HEK293 (cell line): ENCODE results near the gene NAALAD2.
"Not testable (repeated sequence)": the region's sequence is repeated elsewhere in the genome, so short reads cannot be mapped to it uniquely, and the experiment has no call there.

ENCODE experiments used
- CTCF ChIA-PET: fragments of 350-600 bp; formaldehyde crosslinking; extraction: SDS; loops from one replicate; lab custom pipeline; 2021; ENCODE audit warnings: antibody characterized with exemption; lab: Yijun Ruan, JAX
- POLR2A ChIA-PET: fragments of 300-600 bp; formaldehyde crosslinking; extraction: SDS; loops from one replicate; lab custom pipeline; 2020; ENCODE audit warnings: antibody characterized with exemption, inconsistent platforms; lab: Yijun Ruan, JAX
- H3K27ac ChIP-seq: fragments of 200-500 bp; sonication (Bioruptor generic); 2 replicates; pipeline ENCODE4 v1.5.1; 2014; ENCODE audit warnings: low read depth, low read length, control low read depth, inconsistent platforms; ENCODE audit errors: extremely low read depth
- H3K36me3 ChIP-seq, 2 experiments: fragments of 200-500 bp in 1 of 2; sonication (Bioruptor generic) in 1 of 2; 1 replicate in 1 of 2; 2 replicates in 1 of 2; pipeline ENCODE4 v1.5.1; 2014 to 2017; ENCODE audit warnings: inconsistent platforms in 2 of 2, low read length in 2 of 2; ENCODE audit not compliant: control insufficient read depth in 2 of 2, insufficient read depth in 1 of 2
- H3K4me1 ChIP-seq: fragments of 200-500 bp; sonication (Bioruptor generic); 2 replicates; pipeline ENCODE4 v1.5.1; 2014; ENCODE audit warnings: mild to moderate bottlenecking, low read length, inconsistent platforms; ENCODE audit not compliant: control insufficient read depth, insufficient read depth
- H3K4me3 ChIP-seq: 2 replicates; pipeline ENCODE4 v1.5.1; 2011; ENCODE audit warnings: low read depth, mild to moderate bottlenecking, control low read depth, low read length, moderate library complexity
- H3K9me3 ChIP-seq: fragments of 200-500 bp; sonication (Bioruptor generic); 2 replicates; pipeline ENCODE4 v1.5.1; 2014; ENCODE audit warnings: low read depth, low read length, inconsistent platforms; ENCODE audit not compliant: control insufficient read depth, insufficient read depth
- GLIS2 ChIP-seq: fragments of 450-650 bp; formaldehyde crosslinking; IDR thresholded peaks from 2 replicates; pipeline ENCODE4 v1.5.1; 2016; ENCODE audit warnings: missing biosample characterization, missing genetic modification characterization
- IKZF3 ChIP-seq: fragments of 450-650 bp; IDR thresholded peaks from 2 replicates; pipeline ENCODE4 v1.5.0; 2018; ENCODE audit warnings: missing biosample characterization, mild to moderate bottlenecking, missing genetic modification characterization, moderate library complexity
- PRDM4 ChIP-seq: fragments of 450-650 bp; formaldehyde crosslinking; IDR thresholded peaks from 2 replicates; pipeline ENCODE4 v1.5.1; 2017; ENCODE audit warnings: missing biosample characterization, missing genetic modification characterization
- ZBTB26 ChIP-seq: fragments of 450-650 bp; formaldehyde crosslinking; optimal IDR thresholded peaks from 2 replicates; pipeline ENCODE3; 2016; ENCODE audit warnings: missing biosample characterization, mild to moderate bottlenecking, missing genetic modification characterization
- ZFP37 ChIP-seq: fragments of 450-650 bp; formaldehyde crosslinking; IDR thresholded peaks from 2 replicates; pipeline ENCODE4 v1.5.1; 2016; ENCODE audit warnings: missing biosample characterization, missing genetic modification characterization
- ZNF10 ChIP-seq: fragments of 450-650 bp; formaldehyde crosslinking; IDR thresholded peaks from 2 replicates; pipeline ENCODE4 v1.5.1; 2017; ENCODE audit warnings: missing biosample characterization, missing genetic modification characterization
- ZNF133 ChIP-seq: fragments of 450-650 bp; formaldehyde crosslinking; IDR thresholded peaks from 2 replicates; pipeline ENCODE4 v1.5.1; 2016; ENCODE audit warnings: missing biosample characterization, missing genetic modification characterization
- ZNF138 ChIP-seq: fragments of 450-650 bp; formaldehyde crosslinking; IDR thresholded peaks from 2 replicates; pipeline ENCODE4 v1.5.1; 2016; ENCODE audit warnings: missing biosample characterization, missing genetic modification characterization, borderline replicate concordance
- ZNF223 ChIP-seq: fragments of 450-650 bp; formaldehyde crosslinking; IDR thresholded peaks from 2 replicates; pipeline ENCODE4 v1.5.1; 2016; ENCODE audit warnings: missing biosample characterization, missing genetic modification characterization
- ZNF23 ChIP-seq: fragments of 450-650 bp; formaldehyde crosslinking; IDR thresholded peaks from 2 replicates; pipeline ENCODE4 v1.5.1; 2016; ENCODE audit warnings: missing biosample characterization, missing genetic modification characterization, borderline replicate concordance
- ZNF248 ChIP-seq: fragments of 450-650 bp; formaldehyde crosslinking; IDR thresholded peaks from 2 replicates; pipeline ENCODE4 v1.5.1; 2017; ENCODE audit warnings: missing biosample characterization, missing genetic modification characterization
- ZNF274 ChIP-seq, 2 experiments: fragments of 200-500 bp in 1 of 2; fragments of 450-650 bp in 1 of 2; sonication (Bioruptor generic) in 1 of 2; formaldehyde crosslinking in 1 of 2; IDR thresholded peaks; 2 replicates each; pipeline versions ENCODE4 v1.5.1 to v1.6.1; 2014 to 2016; ENCODE audit warnings: borderline replicate concordance in 1 of 2, inconsistent platforms in 1 of 2, low read length in 1 of 2, missing biosample characterization in 1 of 2, missing genetic modification characterization in 1 of 2
- ZNF302 ChIP-seq: fragments of 450-650 bp; formaldehyde crosslinking; IDR thresholded peaks from 2 replicates; pipeline ENCODE4 v1.5.1; 2016; ENCODE audit warnings: missing biosample characterization, missing genetic modification characterization, low read depth
- ZNF350 ChIP-seq: fragments of 450-650 bp; formaldehyde crosslinking; IDR thresholded peaks from 2 replicates; pipeline ENCODE4 v1.5.0; 2017; ENCODE audit warnings: missing biosample characterization, mild to moderate bottlenecking, missing genetic modification characterization
- ZNF449 ChIP-seq: fragments of 450-650 bp; formaldehyde crosslinking; IDR thresholded peaks from 2 replicates; pipeline ENCODE4 v1.5.1; 2017; ENCODE audit warnings: missing biosample characterization, mild to moderate bottlenecking, missing genetic modification characterization, moderate library complexity
- ZNF501 ChIP-seq: fragments of 450-650 bp; formaldehyde crosslinking; IDR thresholded peaks from 2 replicates; pipeline ENCODE4 v1.5.1; 2016; ENCODE audit warnings: missing biosample characterization, missing genetic modification characterization
- ZNF513 ChIP-seq: fragments of 450-650 bp; IDR thresholded peaks from 2 replicates; pipeline ENCODE4 v1.5.1; 2018; ENCODE audit warnings: missing biosample characterization, missing genetic modification characterization
- ZNF626 ChIP-seq: fragments of 450-650 bp; sonication (Bioruptor Pico); formaldehyde crosslinking; IDR thresholded peaks from 2 replicates; pipeline ENCODE4 v1.5.1; 2018; ENCODE audit warnings: missing biosample characterization, missing genetic modification characterization, inconsistent platforms
- ZNF654 ChIP-seq: fragments of 450-650 bp; formaldehyde crosslinking; IDR thresholded peaks from 2 replicates; pipeline ENCODE4 v1.5.1; 2016; ENCODE audit warnings: low read depth, missing biosample characterization, missing genetic modification characterization
- ZNF664 ChIP-seq: fragments of 450-650 bp; formaldehyde crosslinking; IDR thresholded peaks from 2 replicates; pipeline ENCODE4 v1.5.1; 2016; ENCODE audit warnings: missing biosample characterization, missing genetic modification characterization
- ZNF670 ChIP-seq: fragments of 450-650 bp; formaldehyde crosslinking; IDR thresholded peaks from 2 replicates; pipeline ENCODE4 v1.5.1; 2016; ENCODE audit warnings: missing biosample characterization, missing genetic modification characterization, low read depth
- ZNF777 ChIP-seq: fragments of 450-650 bp; formaldehyde crosslinking; IDR thresholded peaks from 2 replicates; pipeline ENCODE4 v1.5.1; 2017; ENCODE audit warnings: missing biosample characterization, missing genetic modification characterization, borderline replicate concordance

The NAALAD2 gene

GRCh38 chr11:90098261-90098660 lies 36.2 kb upstream of the NAALAD2 start:
- POLR2A ChIA-PET, CTCF ChIA-PET, H3K36me3 ChIP-seq, H3K9me3 ChIP-seq, H3K4me3 ChIP-seq, H3K27ac ChIP-seq, H3K4me1 ChIP-seq: not testable (repeated sequence)

GRCh38 chr11:90100431-90100830 lies 34.0 kb upstream of the NAALAD2 start:
- Histone ChIP-seq H3K4me1 (no peaks in the 10 kb centered on the region), H3K27ac (no peak overlapping the region), H3K36me3 (no peaks in the 10 kb centered on the region), H3K9me3 (no peaks in the 10 kb centered on the region), H3K4me3 (no peak overlapping the region)
- CTCF ChIA-PET, result no interaction called here
- POLR2A ChIA-PET, result no interaction called here
- TF ChIP-seq ZNF501 (tag by site-specific recombination) (no peak), ZNF223 (tag by site-specific recombination) (no peak), ZNF138 (tag by site-specific recombination) (no peak), ZNF302 (tag by site-specific recombination) (no peak), PRDM4 (tag by site-specific recombination) (no peak), ZNF513 (no peak), ZNF274 (IDR thresholded peaks at IDR 0.05; ENCODE audit: low read length) (no peak), ZNF274 (tag by site-specific recombination; IDR thresholded peaks at IDR 0.05; ENCODE audit: borderline replicate concordance) (no peak), ZNF350 (tag by site-specific recombination) (no peak)

- H3K36me3 ChIP-seq, result no peaks in the 10 kb centered on the region
- no peak overlapping the region for H3K27ac ChIP-seq
- no peak overlapping the region for H3K4me3 ChIP-seq
- no peaks in the 10 kb centered on the region for H3K4me1 ChIP-seq
- H3K9me3 ChIP-seq, result no peaks in the 10 kb centered on the region
- TF ChIP-seq IKZF3 (tag by site-specific recombination) (no peak), ZNF23 (tag by site-specific recombination) (no peak), ZNF664 (tag by site-specific recombination) (no peak), ZNF654 (tag by site-specific recombination) (peak; percentile 43), ZNF670 (tag by site-specific recombination) (no peak), ZNF274 (IDR thresholded peaks at IDR 0.05; ENCODE audit: low read length) (no peak), ZNF274 (tag by site-specific recombination; IDR thresholded peaks at IDR 0.05; ENCODE audit: borderline replicate concordance) (no peak)
- ChIA-PET POLR2A (no interaction called here), CTCF (interaction anchor here (0.6 to 1.0 kb wide), 3 partner anchors 9 to 346 kb away, joined by 3 to 6 read pairs (median 3); partner anchors contain the start of gene NAALAD2)
Observed at GRCh38 chr11:90113541-90113940, 20.9 kb upstream of the NAALAD2 start.

- POLR2A ChIA-PET, result no interaction called here
- CTCF ChIA-PET, result no interaction called here
- no peak for TF ChIP-seq ZNF10 (tag by site-specific recombination)
- TF ChIP-seq ZNF449, result no peak
- no peak for TF ChIP-seq ZNF626 (tag by site-specific recombination)
- TF ChIP-seq GLIS2 (tag by site-specific recombination), result no peak
- TF ChIP-seq ZNF777 (tag by site-specific recombination), result no peak
- no peak for TF ChIP-seq ZNF133 (tag by site-specific recombination)
- TF ChIP-seq ZNF248 (tag by site-specific recombination), result no peak
- TF ChIP-seq ZFP37 (tag by site-specific recombination), result no peak
- TF ChIP-seq ZBTB26 (tag by site-specific recombination), result no peak
Observed at GRCh38 chr11:90120191-90120590, 14.3 kb upstream of the NAALAD2 start.

More at GRCh38 chr11:90120191-90120590, 14.3 kb upstream of the NAALAD2 start:
- Histone ChIP-seq H3K4me1 (no peaks in the 10 kb centered on the region), H3K4me3 (no peak overlapping the region), H3K36me3 (no peaks in the 10 kb centered on the region), H3K27ac (no peak overlapping the region), H3K9me3 (no peaks in the 10 kb centered on the region)
